Mesothelial cell of epicardium (in vitro differentiated cells): ENCODE data around the gene DNAH17. TPM values are rescaled to one million over a fixed set of nuclear protein-coding genes. Genes with fewer than 3 reads are reported as not detected.

Experiments
- DNase-seq, 2 experiments: peaks; one replicate each; pipeline ENCODE4 v3.0.0; 2021; ENCODE audit warnings: low spot score in 2 of 2; ENCODE audit not compliant: unreplicated experiment in 2 of 2
- H3K27ac Mint-ChIP-seq: 2 replicates; pipeline ENCODE4 v1.8.0; 2021; ENCODE audit warnings: mixed read lengths
- H3K27me3 Mint-ChIP-seq: 2 replicates; pipeline ENCODE4 v1.8.0; 2021; ENCODE audit warnings: low read depth, mixed read lengths
- H3K36me3 Mint-ChIP-seq: 2 replicates; pipeline ENCODE4 v1.8.0; 2021; ENCODE audit warnings: mixed read lengths
- H3K4me1 Mint-ChIP-seq: 2 replicates; pipeline ENCODE4 v1.8.0; 2021; ENCODE audit warnings: mixed read lengths
- H3K4me3 Mint-ChIP-seq: 2 replicates; pipeline ENCODE4 v1.8.0; 2021; ENCODE audit warnings: mild to moderate bottlenecking, moderate library complexity, mixed read lengths
- H3K9me3 Mint-ChIP-seq: 2 replicates; pipeline ENCODE4 v1.8.0; 2021; ENCODE audit warnings: mixed read lengths
- CTCF ChIP-seq: fragments of 200-600 bp; sonication (generic); IDR thresholded peaks from one replicate; pipeline ENCODE4 v1.5.0; 2021; ENCODE audit warnings: antibody characterized with exemption; ENCODE audit not compliant: unreplicated experiment
- total RNA-seq: library from RNA; stranded (reverse); gene quantifications from 3 replicates; pipeline ENCODE4 v1.2.1, GENCODE V29; 2021

Gene DNAH17
- total RNA-seq, 1 donor from 2014 or later: 0.87 TPM

DNA sequence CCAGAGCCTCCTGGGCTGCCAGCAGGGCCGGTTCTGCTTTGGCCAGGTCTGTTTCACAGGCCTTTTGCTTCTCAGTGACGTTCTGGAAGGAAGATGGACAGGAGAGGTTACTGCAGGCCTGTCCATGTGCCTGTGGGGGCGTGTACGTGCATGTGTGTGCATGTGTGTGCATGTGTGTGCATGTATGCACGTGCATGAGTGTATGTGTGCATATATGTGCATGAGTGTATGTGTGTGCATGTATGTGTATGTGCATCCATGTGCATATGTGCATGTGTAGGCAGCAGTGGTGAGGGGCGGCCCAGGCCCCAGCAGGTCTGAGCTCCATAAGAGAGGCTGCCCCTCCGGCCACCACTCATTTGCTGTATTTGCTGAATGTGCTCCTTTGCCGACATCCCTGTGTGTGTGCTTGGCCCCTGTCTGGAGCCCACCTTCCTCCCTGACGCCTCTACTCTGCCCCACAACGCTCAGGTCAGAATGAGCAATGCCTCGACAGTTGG lies 117.0 kb downstream of the DNAH17 start:
- no peak overlapping the region for H3K27ac Mint-ChIP-seq
- no peaks in the 10 kb centered on the region for H3K4me1 Mint-ChIP-seq
- no peak overlapping the region for H3K4me3 Mint-ChIP-seq
- TF ChIP-seq CTCF: no peak
- DNase-seq: no peak
- no peaks in the 10 kb centered on the region for H3K27me3 Mint-ChIP-seq
- no peaks in the 10 kb centered on the region for H3K36me3 Mint-ChIP-seq
- peaks cover 4% of the 10 kb centered on the region for H3K9me3 Mint-ChIP-seq

- H3K4me3 Mint-ChIP-seq: no peak overlapping the region
- no peak for TF ChIP-seq CTCF
- no peaks in the 10 kb centered on the region for H3K36me3 Mint-ChIP-seq
- H3K4me1 Mint-ChIP-seq: no peaks in the 10 kb centered on the region
- H3K9me3 Mint-ChIP-seq: peaks cover 3% of the 10 kb centered on the region
- no peaks in the 10 kb centered on the region for H3K27me3 Mint-ChIP-seq
- no peak overlapping the region for H3K27ac Mint-ChIP-seq
- no peak for DNase-seq
Measured at GRCh38 chr17:78459696-78460095, 117.5 kb downstream of the DNAH17 start.

GRCh38 chr17:78458736-78459335 lies 118.4 kb downstream of the DNAH17 start:
- Mint-ChIP-seq H3K27me3 (no peaks in the 10 kb centered on the region), H3K27ac (no peak overlapping the region), H3K9me3 (no peaks in the 10 kb centered on the region), H3K4me3 (no peak overlapping the region), H3K4me1 (no peaks in the 10 kb centered on the region), H3K36me3 (no peaks in the 10 kb centered on the region)
- no peak for DNase-seq
- no peak for TF ChIP-seq CTCF

- Mint-ChIP-seq H3K27me3 (no peaks in the 10 kb centered on the region), H3K4me3 (no peak overlapping the region), H3K27ac (no peak overlapping the region), H3K9me3 (no peaks in the 10 kb centered on the region), H3K4me1 (no peaks in the 10 kb centered on the region), H3K36me3 (no peaks in the 10 kb centered on the region)
- no peak for DNase-seq
- TF ChIP-seq CTCF: no peak
Measured at GRCh38 chr17:78458091-78458490, 119.1 kb downstream of the DNAH17 start.

GRCh38 chr17:78454346-78454745 lies 122.8 kb downstream of the DNAH17 start:
- no peaks in the 10 kb centered on the region for H3K9me3 Mint-ChIP-seq
- no peak for DNase-seq
- no peaks in the 10 kb centered on the region for H3K4me1 Mint-ChIP-seq
- H3K4me3 Mint-ChIP-seq: no peak overlapping the region
- no peak overlapping the region for H3K27ac Mint-ChIP-seq
- no peaks in the 10 kb centered on the region for H3K27me3 Mint-ChIP-seq
- no peak for TF ChIP-seq CTCF
- no peaks in the 10 kb centered on the region for H3K36me3 Mint-ChIP-seq
